ENCODE data around the gene BLACAT1. TPM values are rescaled to one million over a fixed set of nuclear protein-coding genes. Genes with fewer than 3 reads are reported as not detected.

Gene BLACAT1
- total RNA-seq, 2 donors from 2014 or later = 1.0 TPM; not detected in 1

- DNase-seq = no peak
- Histone ChIP-seq H3K9me3 (no peaks in the 10 kb centered on the region), H3K27me3 (no peaks in the 10 kb centered on the region), H3K4me3 (no peak overlapping the region), H3K4me1 (peaks cover 17% of the 10 kb centered on the region), H3K36me3 (replicated peaks in 1 of 2; ENCODE audit: insufficient read depth in 1 of 2, low read depth in 2 of 2) (no peaks in the 10 kb centered on the region), H3K27ac (peak overlapping the region in 3 of 4 donors; percentile 83 to 92 (median 87))
- intact Hi-C loops (cut with DNase I) = no loop called here
- TF ChIP-seq POLR2A (IDR thresholded peaks at IDR 0.05) = no peak
- TF ChIP-seq, protein P1, sequence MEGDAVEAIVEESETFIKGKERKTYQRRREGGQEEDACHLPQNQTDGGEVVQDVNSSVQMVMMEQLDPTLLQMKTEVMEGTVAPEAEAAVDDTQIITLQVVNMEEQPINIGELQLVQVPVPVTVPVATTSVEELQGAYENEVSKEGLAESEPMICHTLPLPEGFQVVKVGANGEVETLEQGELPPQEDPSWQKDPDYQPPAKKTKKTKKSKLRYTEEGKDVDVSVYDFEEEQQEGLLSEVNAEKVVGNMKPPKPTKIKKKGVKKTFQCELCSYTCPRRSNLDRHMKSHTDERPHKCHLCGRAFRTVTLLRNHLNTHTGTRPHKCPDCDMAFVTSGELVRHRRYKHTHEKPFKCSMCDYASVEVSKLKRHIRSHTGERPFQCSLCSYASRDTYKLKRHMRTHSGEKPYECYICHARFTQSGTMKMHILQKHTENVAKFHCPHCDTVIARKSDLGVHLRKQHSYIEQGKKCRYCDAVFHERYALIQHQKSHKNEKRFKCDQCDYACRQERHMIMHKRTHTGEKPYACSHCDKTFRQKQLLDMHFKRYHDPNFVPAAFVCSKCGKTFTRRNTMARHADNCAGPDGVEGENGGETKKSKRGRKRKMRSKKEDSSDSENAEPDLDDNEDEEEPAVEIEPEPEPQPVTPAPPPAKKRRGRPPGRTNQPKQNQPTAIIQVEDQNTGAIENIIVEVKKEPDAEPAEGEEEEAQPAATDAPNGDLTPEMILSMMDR (IDR thresholded peaks at IDR 0.05) = no peak
- no peak for ATAC-seq
- WGBS, 2 donors = 84 to 90% methylated on average over 4 of the region's 4 CpGs
These were observed 20.8 kb upstream of the BLACAT1 start for GRCh38 chr1:205476648-205477047.

DNA sequence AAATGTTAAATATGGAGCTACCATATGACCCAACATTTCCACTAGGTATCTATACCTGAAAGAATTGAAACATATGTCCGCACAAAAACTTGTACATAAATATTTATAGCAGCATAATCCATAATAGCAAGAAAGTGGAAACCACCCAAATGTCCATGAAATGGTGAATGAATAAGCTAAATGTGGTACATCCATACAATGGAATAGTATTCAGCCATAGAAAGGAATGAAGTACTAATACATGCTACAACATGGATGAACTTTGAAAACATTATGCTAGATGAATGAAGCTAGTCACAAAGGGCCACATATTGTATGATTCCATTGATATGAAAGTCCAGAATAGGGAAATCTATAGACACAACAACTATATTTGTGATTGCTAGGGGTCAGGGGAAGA, 20.0 kb upstream of the BLACAT1 start:
- DNase-seq (no peak), ATAC-seq (no peak)
- TF ChIP-seq, protein P1 (IDR thresholded peaks at IDR 0.05) = no peak
- no peak for TF ChIP-seq POLR2A (IDR thresholded peaks at IDR 0.05)
- Histone ChIP-seq H3K9me3 (no peaks in the 10 kb centered on the region), H3K4me1 (peaks cover 17% of the 10 kb centered on the region), H3K4me3 (no peak overlapping the region), H3K27me3 (no peaks in the 10 kb centered on the region), H3K27ac (no peak overlapping the region), H3K36me3 (replicated peaks in 1 of 2; ENCODE audit: insufficient read depth in 1 of 2, low read depth in 2 of 2) (no peaks in the 10 kb centered on the region)
- WGBS, 2 donors = 90 to 96% methylated on average over 1 of the region's 1 CpG
- intact Hi-C loops (cut with DNase I) = no loop called here

GRCh38 chr1:205474571-205474970, 18.7 kb upstream of the BLACAT1 start:
- 74 to 81% methylated on average over 3 of the region's 3 CpGs for WGBS, 2 donors

GRCh38 chr1:205473966-205474365, 18.1 kb upstream of the BLACAT1 start:
- H3K4me3 ChIP-seq = no peak overlapping the region
- intact Hi-C loops (cut with DNase I) = no loop called here

More at GRCh38 chr1:205474571-205474970, 18.7 kb upstream of the BLACAT1 start:
- Histone ChIP-seq H3K4me3 (no peak overlapping the region), H3K9me3 (no peaks in the 10 kb centered on the region), H3K4me1 (peaks cover 26% of the 10 kb centered on the region), H3K27ac (no peak overlapping the region), H3K36me3 (replicated peaks in 1 of 2; ENCODE audit: insufficient read depth in 1 of 2, low read depth in 2 of 2) (no peaks in the 10 kb centered on the region), H3K27me3 (no peaks in the 10 kb centered on the region)
- TF ChIP-seq, protein P1 (IDR thresholded peaks at IDR 0.05) = no peak
- TF ChIP-seq POLR2A (IDR thresholded peaks at IDR 0.05) = no peak
- ATAC-seq = no peak
- intact Hi-C loops (cut with DNase I) = no loop called here
- no peak for DNase-seq

GRCh38 chr1:205473475-205473874, 17.6 kb upstream of the BLACAT1 start:
- intact Hi-C loops (cut with DNase I) = no loop called here

More at GRCh38 chr1:205473966-205474365, 18.1 kb upstream of the BLACAT1 start:
- no peaks in the 10 kb centered on the region for H3K27me3 ChIP-seq
- no peak overlapping the region for H3K27ac ChIP-seq
- TF ChIP-seq POLR2A (IDR thresholded peaks at IDR 0.05) = no peak
- TF ChIP-seq, protein P1 (IDR thresholded peaks at IDR 0.05) = no peak
- H3K9me3 ChIP-seq = no peaks in the 10 kb centered on the region
- 74 to 79% methylated on average over 4 to 7 of the region's 7 CpGs for WGBS, 2 donors
- H3K36me3 ChIP-seq (replicated peaks in 1 of 2; ENCODE audit: insufficient read depth in 1 of 2, low read depth in 2 of 2) = no peaks in the 10 kb centered on the region
- DNase-seq (no peak), ATAC-seq (no peak)
- H3K4me1 ChIP-seq = peaks cover 31% of the 10 kb centered on the region

More at GRCh38 chr1:205473475-205473874, 17.6 kb upstream of the BLACAT1 start:
- no peaks in the 10 kb centered on the region for H3K27me3 ChIP-seq
- peaks cover 26% of the 10 kb centered on the region for H3K4me1 ChIP-seq
- H3K9me3 ChIP-seq = no peaks in the 10 kb centered on the region
- no peak for DNase-seq
- H3K4me3 ChIP-seq = no peak overlapping the region
- TF ChIP-seq POLR2A (IDR thresholded peaks at IDR 0.05) = no peak
- TF ChIP-seq, protein P1 (IDR thresholded peaks at IDR 0.05) = no peak
- 44 to 53% methylated on average over 4 of the region's 4 CpGs for WGBS, 2 donors
- ATAC-seq = no peak
- H3K36me3 ChIP-seq (replicated peaks in 1 of 2; ENCODE audit: insufficient read depth in 1 of 2, low read depth in 2 of 2) = no peaks in the 10 kb centered on the region
- H3K27ac ChIP-seq = no peak overlapping the region

Measured in body of pancreas (tissue), 4 donors.